K562 (cell line): Measurements from ENCODE around the gene VPS11. TPM values are rescaled to one million over a fixed set of nuclear protein-coding genes. Genes with fewer than 3 reads are reported as not detected.
A peak's percentile ranks its signal among the peaks of the same experiment; 100 is the strongest.

ENCODE experiments used
- ARID2 ChIP-seq: fragments of 450-650 bp; IDR thresholded peaks from 2 replicates; pipeline ENCODE4 v1.6.1; 2017; ENCODE audit warnings: antibody characterized with exemption, mild to moderate bottlenecking
- C11orf30 ChIP-seq: fragments of 450-650 bp; IDR thresholded peaks from 2 replicates; pipeline ENCODE4 v1.6.1; 2016; ENCODE audit warnings: low read depth, mild to moderate bottlenecking
- CBFA2T2 ChIP-seq: fragments of 450-650 bp; conservative IDR thresholded peaks from 2 replicates; pipeline ENCODE4 v1.6.1; 2017; ENCODE audit warnings: mild to moderate bottlenecking
- CBX2 ChIP-seq: fragments of 200-600 bp; sonication (generic); IDR thresholded peaks from one replicate; pipeline ENCODE4 v1.6.1; 2012; ENCODE audit warnings: mild to moderate bottlenecking, low read length, inconsistent platforms; ENCODE audit not compliant: insufficient read depth, poor library complexity, severe bottlenecking
- CCAR2 ChIP-seq: fragments of 200-400 bp; formaldehyde crosslinking; IDR thresholded peaks from 2 replicates; pipeline ENCODE4 v1.6.1; 2017; ENCODE audit warnings: mild to moderate bottlenecking, low read depth, low read length
- CSDE1 ChIP-seq, 2 experiments: fragments of 450-650 bp; IDR thresholded peaks; 2 replicates each; pipeline ENCODE4 v1.6.1; 2016; ENCODE audit warnings: mild to moderate bottlenecking in 1 of 2
- DNMT1 ChIP-seq: fragments of 450-650 bp; IDR thresholded peaks from 2 replicates; pipeline ENCODE4 v1.6.1; 2016; ENCODE audit warnings: antibody characterized with exemption, mild to moderate bottlenecking
- ERF ChIP-seq: fragments of 450-650 bp; formaldehyde crosslinking; IDR thresholded peaks from 2 replicates; pipeline ENCODE4 v1.4.0; 2020; ENCODE audit warnings: mild to moderate bottlenecking, mixed read lengths
- GATAD2A ChIP-seq: fragments of 450-650 bp; IDR thresholded peaks from 2 replicates; pipeline ENCODE4 v1.6.1; 2017
- HDAC6 ChIP-seq: IDR thresholded peaks from 2 replicates; pipeline ENCODE4 v1.6.1; 2012; ENCODE audit warnings: low read depth, mild to moderate bottlenecking, control low read depth, inconsistent platforms, low read length, moderate library complexity
- KDM5B ChIP-seq: fragments of 200-600 bp; sonication (generic); IDR thresholded peaks from 2 replicates; pipeline ENCODE4 v1.6.1; 2012; ENCODE audit warnings: low read depth, mild to moderate bottlenecking, moderate library complexity, low read length, control low read depth, inconsistent platforms; ENCODE audit not compliant: insufficient replicate concordance
- MYNN ChIP-seq, 2 experiments: sonication (generic); formaldehyde crosslinking in 1 of 2; IDR thresholded peaks; 2 replicates each; pipeline versions ENCODE4 v1.5.0 to v1.6.1; 2016 to 2020; ENCODE audit warnings: antibody characterized with exemption in 1 of 2, missing genetic modification reagents in 1 of 2
- NR4A1 ChIP-seq, 2 experiments: fragments of 250-450 bp in 1 of 2; fragments of 450-650 bp in 1 of 2; sonication (Bioruptor Pico) in 1 of 2; IDR thresholded peaks; 2 replicates each; pipeline versions ENCODE4 v1.4.0 to v1.6.1; 2016 to 2020; ENCODE audit warnings: mild to moderate bottlenecking in 2 of 2, missing compliant biosample characterization in 1 of 2, missing genetic modification characterization in 1 of 2, moderate library complexity in 1 of 2
- RBM25 ChIP-seq: fragments of 200-400 bp; formaldehyde crosslinking; IDR thresholded peaks from 2 replicates; pipeline ENCODE4 v1.6.1; 2018; ENCODE audit warnings: low read length, low read depth, moderate library complexity; ENCODE audit not compliant: severe bottlenecking
- SAFB ChIP-seq: fragments of 200-400 bp; formaldehyde crosslinking; IDR thresholded peaks from 2 replicates; pipeline ENCODE4 v1.6.1; 2017; ENCODE audit warnings: low read depth, low read length, borderline replicate concordance
- SMAD2 ChIP-seq: fragments of 150-350 bp; IDR thresholded peaks from 2 replicates; pipeline ENCODE4 v1.6.1; 2014; ENCODE audit warnings: low read depth, mild to moderate bottlenecking, low read length
- SMAD3 ChIP-seq: fragments of 450-650 bp; formaldehyde crosslinking; conservative IDR thresholded peaks from 2 replicates; pipeline ENCODE4 v1.4.0; 2020; ENCODE audit warnings: mild to moderate bottlenecking
- SMARCE1 ChIP-seq: fragments of 450-650 bp; IDR thresholded peaks from 2 replicates; pipeline ENCODE4 v1.7.1; 2016; ENCODE audit warnings: mild to moderate bottlenecking
- THRA ChIP-seq: fragments of 450-650 bp; IDR thresholded peaks from 2 replicates; pipeline ENCODE4 v1.6.1; 2017; ENCODE audit warnings: mild to moderate bottlenecking, moderate library complexity
- ZBTB17 ChIP-seq: fragments of 450-650 bp; formaldehyde crosslinking; IDR thresholded peaks from 2 replicates; pipeline ENCODE4 v1.4.0; 2020; ENCODE audit warnings: mild to moderate bottlenecking
- ZNF354B ChIP-seq: fragments of 250-450 bp; sonication (Bioruptor Pico); IDR thresholded peaks from 2 replicates; pipeline ENCODE4 v1.4.0; 2020
- ZNF75A ChIP-seq: fragments of 450-650 bp; formaldehyde crosslinking; IDR thresholded peaks from 2 replicates; pipeline ENCODE4 v1.4.0; 2020; ENCODE audit warnings: mild to moderate bottlenecking
- ZNF764 ChIP-seq: fragments of 250-450 bp; sonication (Bioruptor Pico); IDR thresholded peaks from 2 replicates; pipeline ENCODE4 v1.4.0; 2020; ENCODE audit warnings: low read depth, mild to moderate bottlenecking, moderate library complexity
- ZNF785 ChIP-seq: fragments of 250-450 bp; sonication (Bioruptor Pico); IDR thresholded peaks from 2 replicates; pipeline ENCODE4 v1.4.0; 2020; ENCODE audit warnings: mild to moderate bottlenecking
- ZSCAN32 ChIP-seq: fragments of 450-650 bp; formaldehyde crosslinking; IDR thresholded peaks from 2 replicates; pipeline ENCODE4 v1.4.0; 2020; ENCODE audit warnings: mild to moderate bottlenecking, moderate library complexity
- polyA plus RNA-seq, 8 experiments: library from polyadenylated mRNA; depleted of rRNA in 4 of 8; stranded (reverse) in 5 of 8; unstranded in 3 of 8; fragments of >200 nt; fragmentation: Nextera tagmentation in 2 of 8; fragmentation: Illumina TruSeq in 1 of 8; extraction: Ambion mirVana in 2 of 8; extraction: Trizol in 1 of 8; gene quantifications; 2 replicates each; pipeline versions ENCODE4 v1.2.1 to v1.2.3, GENCODE V29; 2011 to 2014; ENCODE audit warnings: inconsistent platforms in 1 of 8, missing spikeins in 1 of 8
- total RNA-seq, 7 experiments: library from RNA; depleted of rRNA in 6 of 7; stranded (reverse); fragments of >200 nt in 6 of 7; fragmentation: Illumina TruSeq in 2 of 7; extraction: Trizol in 2 of 7; gene quantifications; 2 replicates each; pipeline versions ENCODE4 v1.2.1 to v1.2.3, GENCODE V29; 2011 to 2021; ENCODE audit warnings: low replicate concordance in 1 of 7
- TF ChIP-seq, protein P1 (sequence below): fragments of 200-400 bp; formaldehyde crosslinking; IDR thresholded peaks from 2 replicates; pipeline ENCODE4 v1.6.1; 2017; ENCODE audit warnings: mild to moderate bottlenecking, low read depth, low read length, moderate library complexity
- TF ChIP-seq, protein P2 (sequence below), 2 experiments: fragments of 450-650 bp in 1 of 2; sonication (generic) in 1 of 2; formaldehyde crosslinking in 1 of 2; IDR thresholded peaks in 1 of 2; conservative IDR thresholded peaks in 1 of 2; 2 replicates each; pipeline versions ENCODE4 v1.6.1 to v1.8.1; 2016 to 2023; ENCODE audit warnings: mild to moderate bottlenecking in 2 of 2, moderate library complexity in 2 of 2, inconsistent platforms in 1 of 2, missing genetic modification reagents in 1 of 2

The VPS11 gene
- total and polyA plus RNA-seq, 9 of the 15 experiments (the other 6 are each of a cell fraction or from before 2014, with no cell fraction given): 14.1 to 35.5 (median 27.5) TPM

GRCh38 chr11:119087747-119088241 is 20.2 kb downstream of the VPS11 start (continued):
- TF ChIP-seq ZNF354B (CRISPR knock-in tag) (no peak), SMARCE1 (peak; percentile 99), CSDE1 (IDR thresholded peaks at IDR 0.05) (no peak), THRA (no peak), ZNF764 (CRISPR knock-in tag) (no peak), ARID2 (no peak), SAFB (no peak), RBM25 (no peak), ZBTB17 (CRISPR knock-in tag) (peak; percentile 71; the same call in 1 of the 2 replicates), ZSCAN32 (CRISPR knock-in tag) (no peak), NR4A1 (CRISPR knock-in tag; IDR thresholded peaks at IDR 0.05) (no peak), NR4A1 (tag; IDR thresholded peaks at IDR 0.05) (peak; percentile 92), ZNF785 (CRISPR knock-in tag) (no peak), CBX2 (no peak), GATAD2A (peak; percentile 99), ZNF75A (CRISPR knock-in tag) (no peak), CCAR2 (0 out of 2 replicates have a peak, but pooled peaks have one; percentile 85), KDM5B (peak; percentile 80), CBFA2T2 (peak; percentile 99), ERF (CRISPR knock-in tag) (0 out of 2 replicates have a peak, but pooled peaks have one; percentile 74), MYNN (IDR thresholded peaks at IDR 0.05) (peak; percentile 98), MYNN (CRISPR knock-in tag; IDR thresholded peaks at IDR 0.05) (no peak), HDAC6 (no peak), DNMT1 (no peak), SMAD3 (no peak), SMAD2 (no peak), C11orf30 (peak; percentile 93)
- TF ChIP-seq, protein P1, sequence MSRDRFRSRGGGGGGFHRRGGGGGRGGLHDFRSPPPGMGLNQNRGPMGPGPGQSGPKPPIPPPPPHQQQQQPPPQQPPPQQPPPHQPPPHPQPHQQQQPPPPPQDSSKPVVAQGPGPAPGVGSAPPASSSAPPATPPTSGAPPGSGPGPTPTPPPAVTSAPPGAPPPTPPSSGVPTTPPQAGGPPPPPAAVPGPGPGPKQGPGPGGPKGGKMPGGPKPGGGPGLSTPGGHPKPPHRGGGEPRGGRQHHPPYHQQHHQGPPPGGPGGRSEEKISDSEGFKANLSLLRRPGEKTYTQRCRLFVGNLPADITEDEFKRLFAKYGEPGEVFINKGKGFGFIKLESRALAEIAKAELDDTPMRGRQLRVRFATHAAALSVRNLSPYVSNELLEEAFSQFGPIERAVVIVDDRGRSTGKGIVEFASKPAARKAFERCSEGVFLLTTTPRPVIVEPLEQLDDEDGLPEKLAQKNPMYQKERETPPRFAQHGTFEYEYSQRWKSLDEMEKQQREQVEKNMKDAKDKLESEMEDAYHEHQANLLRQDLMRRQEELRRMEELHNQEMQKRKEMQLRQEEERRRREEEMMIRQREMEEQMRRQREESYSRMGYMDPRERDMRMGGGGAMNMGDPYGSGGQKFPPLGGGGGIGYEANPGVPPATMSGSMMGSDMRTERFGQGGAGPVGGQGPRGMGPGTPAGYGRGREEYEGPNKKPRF: no peak
- TF ChIP-seq, protein P2, sequence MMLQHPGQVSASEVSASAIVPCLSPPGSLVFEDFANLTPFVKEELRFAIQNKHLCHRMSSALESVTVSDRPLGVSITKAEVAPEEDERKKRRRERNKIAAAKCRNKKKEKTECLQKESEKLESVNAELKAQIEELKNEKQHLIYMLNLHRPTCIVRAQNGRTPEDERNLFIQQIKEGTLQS (IDR thresholded peaks at IDR 0.05): peak; percentile 73; the same call in 1 of the 2 replicates
- TF ChIP-seq, protein P2 (CRISPR knock-in tag; conservative IDR thresholded peaks at IDR 0.05): peak; percentile 18; the same call in 1 of the 2 replicates
